Stimulated activated CD8-positive, alpha-beta memory T cell treated with anti-CD3 and anti-CD28 coated beads, Interleukin-2, amount 100 ng/mL, for 48 hours (primary cell): ENCODE results near the gene DDAH2.

Experiments
- DNase-seq, 2 donors: peaks; one replicate each; pipeline ENCODE4 v3.0.0-alpha.2; 2020; ENCODE audit warnings: low read depth in 2 of 2

The DDAH2 gene

GRCh38 chr6:31728767-31729514 is at the start of gene DDAH2:
TSS of gene DDAH2 (minus strand) at chr6:31729299. CDS start at chr6:31729161, 138 bp downstream.
- no peak for DNase-seq

- no peak for DNase-seq
Measured at GRCh38 chr6:31778193-31778592, 49.1 kb upstream of the DDAH2 start.

GRCh38 chr6:31777667-31778050 is 48.6 kb upstream of the DDAH2 start:
- no peak for DNase-seq

GRCh38 chr6:31776989-31777666 is 48.0 kb upstream of the DDAH2 start, which contains the start of gene VWA7:
TSS of gene VWA7 (minus strand) at chr6:31777328. CDS start at chr6:31776779, 549 bp downstream.
- DNase-seq: peak; percentile 68 to 77

GRCh38 chr6:31776485-31776988 is 47.4 kb upstream of the DDAH2 start:
- no peak for DNase-seq

GRCh38 chr6:31775633-31776484 is 46.8 kb upstream of the DDAH2 start:
- no peak for DNase-seq

- DNase-seq: no peak
Measured at GRCh38 chr6:31775184-31775583, 46.1 kb upstream of the DDAH2 start.

- no peak for DNase-seq
Measured at GRCh38 chr6:31771992-31772358, 42.9 kb upstream of the DDAH2 start.

GRCh38 chr6:31770860-31771259 is 41.8 kb upstream of the DDAH2 start:
- DNase-seq: no peak

GRCh38 chr6:31769684-31770371 is 40.7 kb upstream of the DDAH2 start:
- peak; percentile 69 to 79 for DNase-seq

GRCh38 chr6:31768363-31769257 is 39.5 kb upstream of the DDAH2 start:
- no peak for DNase-seq

GRCh38 chr6:31767096-31767645 is 38.1 kb upstream of the DDAH2 start:
- DNase-seq: no peak

- DNase-seq: no peak
Measured at GRCh38 chr6:31765910-31766794, 37.1 kb upstream of the DDAH2 start.

- DNase-seq: no peak
Measured at GRCh38 chr6:31765559-31765909, 36.4 kb upstream of the DDAH2 start.

- no peak for DNase-seq
Measured at GRCh38 chr6:31764198-31764597, 35.1 kb upstream of the DDAH2 start.

GRCh38 chr6:31763619-31763940 is 34.5 kb upstream of the DDAH2 start:
- no peak for DNase-seq

GRCh38 chr6:31762878-31763618 is 33.9 kb upstream of the DDAH2 start:
- no peak for DNase-seq

GRCh38 chr6:31762356-31762755 is 33.3 kb upstream of the DDAH2 start, which contains the start of gene SAPCD1:
TSS of gene SAPCD1 (plus strand) at chr6:31762656. CDS start at chr6:31763055, 399 bp downstream.
- DNase-seq: no peak

- DNase-seq: no peak
Measured at GRCh38 chr6:31761343-31761742, 32.2 kb upstream of the DDAH2 start.
